IPS-11a (cell line): Measurements from ENCODE around the gene IL9R.
"Not testable (repeated sequence)": the region's sequence is repeated elsewhere in the genome, so short reads cannot be mapped to it uniquely, and the experiment has no call there.

Experiments used
- H3K4me3 ChIP-seq: one replicate; pipeline ENCODE4 v1.5.1; 2013; ENCODE audit warnings: low read depth, low read length, control low read depth

Gene IL9R

GRCh38 chrX:155997436-155997835 lies at the start of gene IL9R:
Gene IL9R, plus strand, starts transcription at chrX:155997696. Its CDS starts 64 bp downstream, at chrX:155997760.
- H3K4me3 ChIP-seq, result no peak within 1 kb of the TSS

GRCh38 chrX:155949098-155949497 lies 48.4 kb upstream of the IL9R start:
- no peak overlapping the region for H3K4me3 ChIP-seq

GRCh38 chrX:155951237-155951789 lies 46.2 kb upstream of the IL9R start:
- no peak overlapping the region for H3K4me3 ChIP-seq

- no peak overlapping the region for H3K4me3 ChIP-seq
Observed at GRCh38 chrX:155953055-155953454, 44.4 kb upstream of the IL9R start.

GRCh38 chrX:155954793-155955192 lies 42.7 kb upstream of the IL9R start:
- no peak overlapping the region for H3K4me3 ChIP-seq

- no peak overlapping the region for H3K4me3 ChIP-seq
Observed at GRCh38 chrX:155956099-155956498, 41.4 kb upstream of the IL9R start.

- no peak overlapping the region for H3K4me3 ChIP-seq
Observed at GRCh38 chrX:155956649-155957048, 40.8 kb upstream of the IL9R start.

GRCh38 chrX:155957843-155958242 lies 39.7 kb upstream of the IL9R start:
- H3K4me3 ChIP-seq, result no peak overlapping the region

- H3K4me3 ChIP-seq, result peak overlapping the region; percentile 18
Observed at GRCh38 chrX:155959018-155959587, 38.4 kb upstream of the IL9R start.

- H3K4me3 ChIP-seq, result no peak overlapping the region
Observed at GRCh38 chrX:155962906-155963305, 34.6 kb upstream of the IL9R start.

GRCh38 chrX:155966876-155967275 lies 30.6 kb upstream of the IL9R start:
- no peak overlapping the region for H3K4me3 ChIP-seq

- no peak overlapping the region for H3K4me3 ChIP-seq
Observed at GRCh38 chrX:155967653-155968325, 29.7 kb upstream of the IL9R start.

- no peak overlapping the region for H3K4me3 ChIP-seq
Observed at GRCh38 chrX:155968326-155968661, 29.2 kb upstream of the IL9R start.

GRCh38 chrX:155968791-155969190 lies 28.7 kb upstream of the IL9R start:
- no peak overlapping the region for H3K4me3 ChIP-seq

- H3K4me3 ChIP-seq, result not testable (repeated sequence)
Observed at GRCh38 chrX:155971658-155972057, 25.8 kb upstream of the IL9R start.

GRCh38 chrX:155972241-155972640 lies 25.3 kb upstream of the IL9R start:
- H3K4me3 ChIP-seq, result not testable (repeated sequence)

- H3K4me3 ChIP-seq, result no peak overlapping the region
Observed at GRCh38 chrX:155983326-155983725, 14.2 kb upstream of the IL9R start.

GRCh38 chrX:155985208-155985607 lies 12.3 kb upstream of the IL9R start:
- H3K4me3 ChIP-seq, result no peak overlapping the region

GRCh38 chrX:155986995-155987394 lies 10.5 kb upstream of the IL9R start:
- H3K4me3 ChIP-seq, result not testable (repeated sequence)

- H3K4me3 ChIP-seq, result no peak overlapping the region
Observed at GRCh38 chrX:155988859-155989258, 8.6 kb upstream of the IL9R start.

- no peak overlapping the region for H3K4me3 ChIP-seq
Observed at GRCh38 chrX:155993421-155993820, 4.1 kb upstream of the IL9R start.

- H3K4me3 ChIP-seq, result no peak overlapping the region
Observed at GRCh38 chrX:155995321-155995875, 2.1 kb upstream of the IL9R start.
